Activated CD4-positive, alpha-beta T cell treated with anti-CD3 and anti-CD28 coated beads for 36 hours (primary cell): ENCODE results near the gene ABCC9. TPM values are rescaled to one million over a fixed set of nuclear protein-coding genes. Genes with fewer than 3 reads are reported as not detected.

Source experiments
- ATAC-seq: fragments of 200-7000 bp; cut with Tn5 transposase; one replicate; pipeline ENCODE4 v1.10.0; 2021; ENCODE audit warnings: mild to moderate bottlenecking, moderate library complexity
- CTCF ChIA-PET: fragments of 350-600 bp; sonication (Branson Sonifier 250); formaldehyde crosslinking; loops from one replicate; lab custom pipeline; 2021; ENCODE audit warnings: antibody characterized with exemption; lab: Charles Lee
- POLR2A ChIA-PET: fragments of 350-600 bp; sonication (Branson Sonifier 250); formaldehyde crosslinking; loops from one replicate; lab custom pipeline; 2021; ENCODE audit warnings: antibody characterized with exemption, inconsistent platforms; lab: Charles Lee
- DNase-seq: peaks from one replicate; pipeline ENCODE4 v3.0.0-alpha.2; 2020
- H3K27ac Mint-ChIP-seq: one replicate; pipeline ENCODE4 v1.8.0; 2021; ENCODE audit warnings: mixed read lengths
- H3K27me3 Mint-ChIP-seq: one replicate; pipeline ENCODE4 v1.8.0; 2021; ENCODE audit warnings: mixed read lengths
- H3K36me3 Mint-ChIP-seq: one replicate; pipeline ENCODE4 v1.8.0; 2021; ENCODE audit warnings: low read depth, mixed read lengths
- H3K4me1 Mint-ChIP-seq: one replicate; pipeline ENCODE4 v1.8.0; 2021; ENCODE audit warnings: mixed read lengths
- H3K4me3 Mint-ChIP-seq: one replicate; pipeline ENCODE4 v1.8.0; 2021; ENCODE audit warnings: mild to moderate bottlenecking, moderate library complexity, mixed read lengths
- H3K9me3 Mint-ChIP-seq: one replicate; pipeline ENCODE4 v1.8.0; 2021; ENCODE audit warnings: low read depth, mixed read lengths
- intact Hi-C, 2 experiments: fragments of 100-400 bp; cut with DNase I in 1 of 2; cut with micrococcal nuclease in 1 of 2; formaldehyde crosslinking; loops; one replicate each; pipeline versions ENCODE4 v1.14.2 to v1.15.1; 2022 to 2024; cut with DNase I, micrococcal nuclease
- total RNA-seq, 2 experiments: library from RNA; stranded (reverse); gene quantifications; one replicate each; pipeline ENCODE4 v1.2.3, GENCODE V29; 2021

The ABCC9 gene
- total RNA-seq, 2 experiments from 2014 or later = not detected

DNA sequence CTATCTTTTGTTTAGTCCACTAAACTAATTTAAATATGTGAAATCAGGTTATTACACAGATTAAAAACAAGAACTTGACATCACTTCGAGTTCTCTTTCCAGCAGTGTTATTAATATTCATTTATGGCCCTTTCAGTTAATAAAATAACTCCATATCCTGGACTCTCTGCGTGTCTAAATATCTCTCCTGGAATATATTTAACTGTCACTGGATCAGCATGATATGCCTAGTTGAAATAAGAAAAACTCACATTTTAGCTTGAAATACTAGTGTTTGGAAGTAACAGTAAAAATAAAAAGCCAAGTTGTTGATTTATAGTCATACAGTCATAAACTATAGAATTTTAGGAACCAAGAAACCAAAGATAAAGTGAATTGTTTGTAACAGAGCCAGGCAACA is 45.6 kb downstream of the ABCC9 start:
- intact Hi-C loops = no loop called here
- POLR2A ChIA-PET = no interaction called here
- H3K36me3 Mint-ChIP-seq = no peaks in the 10 kb centered on the region
- ATAC-seq = no peak
- no peak for DNase-seq
- no peak overlapping the region for H3K27ac Mint-ChIP-seq
- H3K4me1 Mint-ChIP-seq = no peaks in the 10 kb centered on the region
- peaks cover 11% of the 10 kb centered on the region for H3K27me3 Mint-ChIP-seq
- H3K4me3 Mint-ChIP-seq = no peak overlapping the region
- no peaks in the 10 kb centered on the region for H3K9me3 Mint-ChIP-seq
- CTCF ChIA-PET = interaction anchor here (1.2 kb wide), 1 partner anchor 46 kb away, joined by 3 read pairs; no protein-coding TSS in a partner anchor

DNA sequence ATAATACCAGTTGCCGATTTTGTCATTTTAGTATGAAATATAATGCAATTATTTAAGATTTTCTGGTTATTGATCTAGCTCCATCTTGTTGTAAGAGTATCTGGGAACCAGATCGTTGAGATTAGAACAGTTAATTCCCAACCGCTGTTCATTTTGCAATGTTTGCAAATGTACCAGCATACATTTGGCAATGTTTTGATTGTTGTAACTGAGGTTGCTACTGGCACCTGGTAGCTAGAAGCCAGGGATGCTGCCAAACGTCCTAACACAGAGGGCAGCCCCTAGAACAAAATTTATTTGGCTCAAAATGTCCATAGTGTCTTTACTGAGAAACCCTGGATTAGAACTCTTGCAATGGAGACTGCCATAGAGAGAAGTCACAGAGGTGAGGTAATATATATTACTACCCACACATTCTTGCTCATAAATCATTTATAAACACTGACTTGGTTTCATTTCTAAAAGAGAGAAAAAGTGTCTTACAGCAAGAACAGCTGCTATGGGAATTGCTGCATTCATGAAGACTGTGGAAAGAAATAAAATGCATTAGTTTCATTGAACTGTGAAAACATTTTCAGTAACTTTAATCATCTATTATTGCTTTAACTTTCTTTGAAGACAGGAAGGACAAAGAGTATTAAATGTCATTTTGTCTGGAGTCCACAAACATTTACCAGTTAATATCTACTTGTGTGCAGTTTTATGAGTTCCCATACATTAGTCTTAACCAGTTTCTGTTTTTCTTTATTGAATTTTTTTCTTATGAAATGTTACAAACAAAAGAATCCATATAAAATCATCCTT is 46.2 kb downstream of the ABCC9 start:
- DNase-seq = no peak
- Mint-ChIP-seq H3K9me3 (peaks cover 3% of the 10 kb centered on the region), H3K4me3 (no peak overlapping the region), H3K27ac (no peak overlapping the region), H3K4me1 (no peaks in the 10 kb centered on the region), H3K27me3 (peaks cover 6% of the 10 kb centered on the region), H3K36me3 (no peaks in the 10 kb centered on the region)
- intact Hi-C loops = no loop called here
- no peak for ATAC-seq
- POLR2A ChIA-PET = no interaction called here
- CTCF ChIA-PET = no interaction called here

DNA sequence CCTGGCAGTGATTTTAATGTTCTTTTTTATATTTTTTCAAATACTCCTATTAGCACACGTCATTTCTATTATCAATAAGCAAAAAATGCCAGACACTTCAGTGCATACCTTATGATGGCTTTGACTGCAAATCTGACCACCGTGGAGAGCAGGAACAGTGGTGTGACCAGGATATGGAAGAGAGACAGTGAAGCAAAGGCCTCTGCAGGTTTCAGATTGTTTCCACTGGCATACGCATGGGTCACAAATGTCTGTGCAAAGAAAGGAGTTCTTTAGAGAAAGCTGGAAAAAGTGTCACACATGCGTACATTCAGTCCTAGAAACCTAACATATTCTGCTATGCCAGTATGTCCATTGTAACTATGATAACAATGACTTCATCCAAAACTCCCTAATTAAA is 47.3 kb downstream of the ABCC9 start:
- Mint-ChIP-seq H3K4me1 (no peaks in the 10 kb centered on the region), H3K27ac (no peak overlapping the region), H3K36me3 (no peaks in the 10 kb centered on the region), H3K9me3 (peaks cover 3% of the 10 kb centered on the region), H3K4me3 (no peak overlapping the region), H3K27me3 (peaks cover 6% of the 10 kb centered on the region)
- DNase-seq (no peak), ATAC-seq (no peak)
- ChIA-PET CTCF (no interaction called here), POLR2A (no interaction called here)
- intact Hi-C loops = no loop called here

DNA sequence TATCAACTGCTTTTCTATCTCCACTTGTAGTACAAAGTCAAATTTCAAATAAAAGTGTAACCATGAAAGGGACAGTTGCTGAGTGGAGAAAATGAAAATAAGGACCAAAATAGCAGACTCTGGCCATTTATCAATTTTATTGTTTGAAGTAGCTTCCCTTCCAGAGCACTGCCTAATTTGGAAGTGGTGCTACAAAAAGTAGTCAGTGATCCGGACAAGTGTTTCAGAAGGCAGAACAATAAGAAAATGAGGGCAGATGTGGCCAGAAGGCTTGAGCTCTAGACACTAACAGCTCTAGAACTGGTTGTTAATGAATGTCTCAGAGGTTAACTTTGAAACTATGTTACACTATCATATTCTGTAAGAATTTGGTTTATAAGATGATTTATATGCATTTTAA is 48.9 kb downstream of the ABCC9 start:
- CTCF ChIA-PET = no interaction called here
- Mint-ChIP-seq H3K4me3 (no peak overlapping the region), H3K4me1 (no peaks in the 10 kb centered on the region), H3K9me3 (peaks cover 3% of the 10 kb centered on the region), H3K36me3 (no peaks in the 10 kb centered on the region), H3K27ac (no peak overlapping the region), H3K27me3 (peaks cover 2% of the 10 kb centered on the region)
- no peak for ATAC-seq
- intact Hi-C loops = no loop called here
- POLR2A ChIA-PET = no interaction called here
- DNase-seq = no peak

DNA sequence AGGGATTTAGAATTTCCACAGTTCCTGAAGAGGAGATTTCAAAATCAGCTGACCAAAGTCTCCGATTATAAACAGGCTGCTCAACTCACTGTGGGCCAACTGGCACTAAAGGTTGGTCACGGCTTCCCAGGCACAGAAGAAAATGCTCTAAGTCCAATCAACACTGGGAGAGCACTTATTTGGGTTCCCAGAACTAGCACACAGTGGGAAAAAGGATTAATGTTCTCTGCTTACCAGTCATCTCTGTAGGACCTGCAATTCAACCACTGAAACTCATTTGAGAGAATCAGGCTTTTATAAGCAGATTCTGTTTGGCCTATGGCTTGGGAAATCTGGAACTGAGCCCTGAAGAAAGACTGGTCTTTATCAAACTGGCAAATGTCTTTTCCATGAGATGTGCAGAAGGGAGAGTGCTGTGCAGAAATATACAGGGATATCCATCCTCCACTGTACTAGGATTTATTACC is 49.4 kb downstream of the ABCC9 start:
- no peak overlapping the region for H3K4me3 Mint-ChIP-seq
- no peak overlapping the region for H3K27ac Mint-ChIP-seq
- H3K9me3 Mint-ChIP-seq = peaks cover 3% of the 10 kb centered on the region
- DNase-seq (no peak), ATAC-seq (no peak)
- intact Hi-C loops = no loop called here
- H3K36me3 Mint-ChIP-seq = no peaks in the 10 kb centered on the region
- CTCF ChIA-PET = no interaction called here
- H3K4me1 Mint-ChIP-seq = no peaks in the 10 kb centered on the region
- POLR2A ChIA-PET = no interaction called here
- H3K27me3 Mint-ChIP-seq = peaks cover 2% of the 10 kb centered on the region

DNA sequence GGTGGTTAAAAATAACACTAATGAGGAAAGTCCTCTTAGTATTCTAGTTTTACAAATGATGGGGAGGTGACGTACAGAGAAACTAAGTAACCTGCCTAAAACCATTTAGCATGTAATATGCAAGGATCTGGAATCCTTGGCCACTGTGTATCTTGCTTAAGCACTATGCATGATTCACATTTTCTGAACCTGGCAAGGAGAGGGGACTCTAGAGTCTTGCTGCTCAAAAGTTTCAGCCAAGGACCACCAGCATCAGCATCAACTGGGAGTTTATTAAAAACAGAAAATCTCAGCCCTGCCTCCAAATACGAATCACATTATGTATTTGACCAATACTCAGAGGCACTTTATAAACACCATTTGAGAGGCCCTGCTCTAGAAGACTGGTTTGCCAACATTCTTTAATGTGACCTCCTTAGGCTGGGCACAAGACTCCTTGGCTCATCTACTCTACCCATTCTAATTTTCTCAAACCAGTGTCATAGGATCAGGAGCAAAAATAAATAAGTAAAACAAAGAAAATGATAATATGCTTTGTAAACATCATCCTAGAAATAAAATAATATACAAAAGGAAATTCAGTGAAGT is 52.9 kb downstream of the ABCC9 start:
- no peak for DNase-seq
- H3K27me3 Mint-ChIP-seq = peaks cover 5% of the 10 kb centered on the region
- H3K4me1 Mint-ChIP-seq = no peaks in the 10 kb centered on the region
- H3K9me3 Mint-ChIP-seq = peaks cover 3% of the 10 kb centered on the region
- CTCF ChIA-PET = no interaction called here
- ATAC-seq = no peak
- no peak overlapping the region for H3K27ac Mint-ChIP-seq
- POLR2A ChIA-PET = no interaction called here
- H3K4me3 Mint-ChIP-seq = no peak overlapping the region
- intact Hi-C loops = no loop called here
- no peaks in the 10 kb centered on the region for H3K36me3 Mint-ChIP-seq

DNA sequence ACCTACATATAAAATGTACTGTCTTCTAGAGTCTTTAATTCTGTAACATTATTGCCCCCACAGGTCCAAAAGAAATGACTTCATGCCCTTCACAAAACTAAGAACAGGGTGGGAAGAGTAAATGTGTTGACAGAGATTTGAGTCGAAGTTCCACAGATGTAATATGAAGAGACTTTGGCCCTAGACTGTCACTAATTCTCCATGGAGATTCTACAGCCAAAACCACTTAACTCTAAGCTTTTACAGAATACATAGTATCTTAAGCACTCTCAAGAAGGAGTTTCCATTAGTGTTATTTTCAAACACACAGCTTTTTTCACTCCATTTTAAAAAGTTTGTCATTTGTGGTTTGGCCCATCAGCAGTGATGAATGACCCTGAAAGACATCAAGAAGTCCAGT is 56.3 kb downstream of the ABCC9 start:
- DNase-seq = no peak
- Mint-ChIP-seq H3K9me3 (no peaks in the 10 kb centered on the region), H3K36me3 (no peaks in the 10 kb centered on the region), H3K27me3 (peaks cover 11% of the 10 kb centered on the region), H3K27ac (no peak overlapping the region), H3K4me1 (no peaks in the 10 kb centered on the region), H3K4me3 (no peak overlapping the region)
- CTCF ChIA-PET = no interaction called here
- intact Hi-C loops = no loop called here
- POLR2A ChIA-PET = no interaction called here
- ATAC-seq = no peak

DNA sequence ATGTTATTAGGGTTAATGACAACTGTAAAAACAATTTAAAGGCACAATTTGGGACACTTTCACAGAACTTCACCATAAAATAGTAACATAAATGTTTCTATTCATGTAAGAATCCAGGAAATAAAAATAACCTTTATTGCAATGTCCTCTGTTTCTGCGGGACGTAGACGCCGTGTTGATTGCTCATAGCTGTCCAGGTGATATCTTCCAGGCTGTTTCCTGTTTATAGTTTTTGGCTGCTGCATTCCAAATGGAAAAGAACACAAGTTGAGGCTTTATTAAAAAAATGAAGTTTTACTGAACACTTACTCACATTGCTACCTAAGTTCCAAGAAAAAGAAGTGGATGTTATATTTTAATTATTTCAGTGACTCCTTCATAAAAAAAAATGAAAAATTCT is 58.6 kb downstream of the ABCC9 start:
- Mint-ChIP-seq H3K4me1 (no peaks in the 10 kb centered on the region), H3K27ac (no peak overlapping the region), H3K4me3 (no peak overlapping the region), H3K27me3 (peaks cover 14% of the 10 kb centered on the region), H3K9me3 (no peaks in the 10 kb centered on the region), H3K36me3 (no peaks in the 10 kb centered on the region)
- ChIA-PET CTCF (no interaction called here), POLR2A (no interaction called here)
- ATAC-seq (no peak), DNase-seq (no peak)
- intact Hi-C loops = no loop called here

DNA sequence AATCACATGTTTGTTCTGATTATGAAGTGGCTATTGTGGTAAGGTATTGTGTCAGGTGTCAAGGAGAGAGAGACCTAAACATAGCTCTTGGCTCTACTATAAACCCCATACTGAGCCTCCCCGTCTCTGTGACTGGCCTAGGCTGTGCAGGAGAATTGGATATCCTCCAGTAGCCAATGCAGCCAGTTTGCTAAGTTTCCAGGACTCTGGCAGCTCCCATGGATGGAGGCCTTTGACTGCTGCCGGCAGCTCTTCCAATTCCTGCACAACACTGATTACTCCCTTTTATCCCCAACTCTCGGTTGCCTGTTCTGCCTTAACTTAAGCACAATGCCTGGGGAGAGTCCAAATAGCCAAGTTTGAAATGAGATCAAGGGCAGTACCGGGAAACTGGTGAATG is 59.3 kb downstream of the ABCC9 start:
- Mint-ChIP-seq H3K4me3 (no peak overlapping the region), H3K9me3 (no peaks in the 10 kb centered on the region), H3K4me1 (no peaks in the 10 kb centered on the region), H3K27ac (no peak overlapping the region), H3K27me3 (peaks cover 14% of the 10 kb centered on the region), H3K36me3 (no peaks in the 10 kb centered on the region)
- ATAC-seq (no peak), DNase-seq (no peak)
- intact Hi-C loops = no loop called here
- CTCF ChIA-PET = no interaction called here
- POLR2A ChIA-PET = no interaction called here

DNA sequence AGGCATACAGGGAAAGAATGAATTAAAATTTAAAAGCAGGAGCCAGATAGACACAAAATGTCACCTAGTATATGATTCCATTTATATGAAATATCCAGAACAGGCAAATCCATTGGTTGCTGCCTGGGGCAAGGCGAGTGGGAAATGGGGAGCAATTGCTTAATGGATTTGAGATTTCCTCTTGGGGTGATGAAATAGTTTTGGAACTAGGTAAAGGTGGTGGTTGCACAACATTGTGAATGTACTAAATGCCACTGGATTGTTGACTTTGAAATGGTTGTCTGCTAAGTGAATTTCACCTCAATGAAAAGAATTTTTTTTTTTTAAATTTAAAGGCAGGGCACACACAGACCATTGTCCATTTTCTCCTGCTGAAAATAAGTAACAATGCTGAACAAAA is 61.9 kb downstream of the ABCC9 start:
- intact Hi-C loops = no loop called here
- DNase-seq (no peak), ATAC-seq (no peak)
- H3K36me3 Mint-ChIP-seq = no peaks in the 10 kb centered on the region
- no peak overlapping the region for H3K4me3 Mint-ChIP-seq
- H3K9me3 Mint-ChIP-seq = no peaks in the 10 kb centered on the region
- ChIA-PET POLR2A (no interaction called here), CTCF (no interaction called here)
- H3K27me3 Mint-ChIP-seq = peaks cover 11% of the 10 kb centered on the region
- H3K27ac Mint-ChIP-seq = no peak overlapping the region
- no peaks in the 10 kb centered on the region for H3K4me1 Mint-ChIP-seq

DNA sequence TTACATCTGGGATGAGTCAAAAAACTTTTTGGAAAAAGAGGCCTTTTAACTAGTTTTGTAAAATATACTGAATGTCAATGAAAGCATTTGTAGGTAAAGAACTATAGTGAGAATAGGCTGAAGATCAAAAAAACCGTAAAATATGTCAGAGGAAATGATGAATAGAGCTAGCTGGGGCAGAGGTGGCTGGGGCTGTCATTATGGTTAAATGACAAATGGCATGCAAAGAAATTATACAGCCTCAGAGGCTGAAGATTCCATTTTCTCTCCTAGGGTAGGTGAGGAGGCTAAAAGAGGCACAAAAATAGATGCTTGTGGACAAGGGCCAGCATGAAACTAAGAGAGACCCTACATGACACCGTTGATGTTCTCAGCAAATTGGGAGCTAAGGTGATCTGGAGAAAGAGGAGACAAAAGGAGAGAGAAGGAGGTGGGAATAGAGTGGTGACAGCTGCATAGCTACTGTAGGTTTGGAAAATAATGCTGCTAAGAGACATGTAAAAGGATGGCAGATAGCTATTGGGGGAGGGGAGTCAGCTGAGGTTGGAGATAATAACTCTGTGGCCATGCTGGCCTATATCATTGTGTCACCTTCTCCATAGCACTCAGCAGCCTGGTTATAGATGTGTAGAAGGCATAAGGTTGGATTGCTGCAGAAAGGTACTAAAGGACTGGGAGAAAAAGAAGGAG is 63.8 kb downstream of the ABCC9 start:
- Mint-ChIP-seq H3K9me3 (peaks cover 1% of the 10 kb centered on the region), H3K27ac (no peak overlapping the region), H3K4me1 (no peaks in the 10 kb centered on the region), H3K4me3 (no peak overlapping the region), H3K27me3 (peaks cover 7% of the 10 kb centered on the region), H3K36me3 (no peaks in the 10 kb centered on the region)
- CTCF ChIA-PET = interaction anchor here (1.7 kb wide), 1 partner anchor 10 kb away, joined by 5 read pairs; no protein-coding TSS in a partner anchor
- no peak for ATAC-seq
- intact Hi-C loops = no loop called here
- POLR2A ChIA-PET = no interaction called here
- no peak for DNase-seq

DNA sequence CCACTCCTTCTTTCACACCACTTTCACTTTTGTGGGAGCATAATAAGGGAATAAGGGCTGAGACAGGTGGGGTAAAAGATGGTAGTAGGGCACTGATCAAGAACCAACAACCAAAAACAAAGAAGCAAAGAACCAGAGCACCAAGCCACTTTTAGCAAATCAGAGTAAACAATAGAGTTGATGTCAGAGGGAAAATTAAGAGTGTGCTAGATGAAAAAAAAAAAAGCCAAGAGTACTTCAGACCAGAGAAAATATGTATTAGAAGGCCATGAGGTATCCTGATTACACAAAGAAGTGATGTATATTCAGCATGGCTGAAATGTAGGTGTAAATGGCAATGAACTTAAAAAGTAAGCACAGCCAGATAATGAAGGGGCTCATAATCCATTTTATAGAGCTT is 75.4 kb downstream of the ABCC9 start:
- DNase-seq (no peak), ATAC-seq (no peak)
- H3K4me1 Mint-ChIP-seq = no peaks in the 10 kb centered on the region
- peaks cover 8% of the 10 kb centered on the region for H3K27me3 Mint-ChIP-seq
- no peak overlapping the region for H3K27ac Mint-ChIP-seq
- ChIA-PET CTCF (no interaction called here), POLR2A (no interaction called here)
- H3K36me3 Mint-ChIP-seq = no peaks in the 10 kb centered on the region
- intact Hi-C loops = no loop called here
- H3K4me3 Mint-ChIP-seq = no peak overlapping the region
- H3K9me3 Mint-ChIP-seq = peaks cover 4% of the 10 kb centered on the region
